Aorta (tissue), 5 donors: ENCODE results near the gene PLPP1. TPM values are rescaled to one million over a fixed set of nuclear protein-coding genes. Genes with fewer than 3 reads are reported as not detected.

Experiments used
- ATAC-seq: fragments of 200-7000 bp; cut with Tn5 transposase; one replicate; pipeline ENCODE4 v1.9.1; 2022; ENCODE audit warnings: moderate library complexity; ENCODE audit not compliant: low FRiP score
- DNase-seq, 2 donors: peaks; one replicate each; pipeline ENCODE4 v3.0.0-alpha.2; 2020
- H3K27ac ChIP-seq, 2 donors: one replicate each; pipeline ENCODE4 v1.5.1; 2013; ENCODE audit warnings: low read length in 2 of 2, mild to moderate bottlenecking in 2 of 2, moderate library complexity in 2 of 2, control low read depth in 1 of 2, inconsistent platforms in 1 of 2, low read depth in 1 of 2
- H3K27me3 ChIP-seq, 2 donors: one replicate each; pipeline ENCODE4 v1.6.1; 2013; ENCODE audit warnings: control low read depth in 1 of 2, low read length in 1 of 2, mild to moderate bottlenecking in 1 of 2, moderate library complexity in 1 of 2; ENCODE audit not compliant: insufficient read depth in 2 of 2, control insufficient read depth in 1 of 2
- H3K36me3 ChIP-seq, 2 donors: one replicate each; pipeline ENCODE4 v1.6.1; 2013; ENCODE audit warnings: control low read depth in 1 of 2, low read length in 1 of 2, mild to moderate bottlenecking in 1 of 2; ENCODE audit not compliant: insufficient read depth in 2 of 2, control insufficient read depth in 1 of 2
- H3K4me1 ChIP-seq, 2 donors: one replicate each; pipeline ENCODE4 v1.6.1; 2013; ENCODE audit warnings: low read length in 2 of 2, control low read depth in 1 of 2, mild to moderate bottlenecking in 1 of 2, moderate library complexity in 1 of 2; ENCODE audit not compliant: insufficient read depth in 2 of 2, control insufficient read depth in 1 of 2
- H3K4me3 ChIP-seq, 2 donors: one replicate each; pipeline ENCODE4 v1.5.1; 2013; ENCODE audit warnings: low read length in 2 of 2, control low read depth in 1 of 2, mild to moderate bottlenecking in 1 of 2
- H3K9me3 ChIP-seq: one replicate; pipeline ENCODE4 v1.6.1; 2013; ENCODE audit warnings: mild to moderate bottlenecking, low read length; ENCODE audit not compliant: control insufficient read depth
- WGBS, 2 donors: extraction: QIAGEN DNeasy Blood & Tissue Kit; methylation state at CpG; one replicate each; pipeline ENCODE4 v1.1.7; 2013; 5-methylcytosine and 5-hydroxymethylcytosine counted together
- intact Hi-C, 2 donors: fragments of 100-400 bp; cut with DNase I; formaldehyde crosslinking; loops; one replicate each; pipeline versions ENCODE4 v1.14.2 to v1.15.0; 2022
- long read RNA-seq, 2 donors: library from polyadenylated mRNA; unstranded; transcript quantifications; one replicate each; pipeline ENCODE4 v2.0.0, GENCODE V29; 2020 to 2021
- polyA plus RNA-seq, 2 donors: library from polyadenylated mRNA; stranded (reverse); fragments of 200-250 nt; gene quantifications; one replicate each; pipeline ENCODE4 v1.2.3, GENCODE V29; 2013
- total RNA-seq, 2 donors: library from RNA; stranded (reverse); fragmentation: NEBNext Ultra II Directional; extraction: Animal tissue kit (Norgen Biotek cat#: 25700); gene quantifications; one replicate each; pipeline ENCODE4 v1.2.1, GENCODE V29; 2021
- donor health status: healthy with polysubstance abuse.
- donor health status: Bipolar disorder and iron deficiency.
- donor health status: DM: no; HTN: no; CAD: no.
- donor health status: DM: no; HTN: no; CAD: no.
- donor health status: DM: yes; HTN: yes; CAD: no.

PLPP1 gene
- total RNA-seq (100 to 1,000 TPM; 127 to 214 TPM), polyA plus RNA-seq (100 to 1,000 TPM; 104 to 535 TPM)
- long read RNA-seq, donor 1, transcript PLPP1-202 (6 exons, 1,597 nt), result major isoform, 1,738 of 2,042 reads
- long read RNA-seq, donor 1, transcript PLPP1-201 (6 exons, 1,550 nt), result minor isoform, 109 of 2,042 reads
- long read RNA-seq, donor 1, transcript PLPP1-203 (2 exons, 485 nt), result minor isoform, 6 of 2,042 reads
- long read RNA-seq, donor 1, partial matches to known transcripts, result 21 of 2,042 reads
- long read RNA-seq, donor 1, other reads (novel, unspliced or antisense), result 167 of 2,042 reads
- long read RNA-seq, donor 2, transcript PLPP1-202 (6 exons, 1,597 nt), result major isoform, 137 of 177 reads
- long read RNA-seq, donor 2, transcript PLPP1-201 (6 exons, 1,550 nt), result minor isoform, 9 of 177 reads
- long read RNA-seq, donor 2, partial matches to known transcripts, result 6 of 177 reads
- long read RNA-seq, donor 2, other reads (novel, unspliced or antisense), result 25 of 177 reads

DNA sequence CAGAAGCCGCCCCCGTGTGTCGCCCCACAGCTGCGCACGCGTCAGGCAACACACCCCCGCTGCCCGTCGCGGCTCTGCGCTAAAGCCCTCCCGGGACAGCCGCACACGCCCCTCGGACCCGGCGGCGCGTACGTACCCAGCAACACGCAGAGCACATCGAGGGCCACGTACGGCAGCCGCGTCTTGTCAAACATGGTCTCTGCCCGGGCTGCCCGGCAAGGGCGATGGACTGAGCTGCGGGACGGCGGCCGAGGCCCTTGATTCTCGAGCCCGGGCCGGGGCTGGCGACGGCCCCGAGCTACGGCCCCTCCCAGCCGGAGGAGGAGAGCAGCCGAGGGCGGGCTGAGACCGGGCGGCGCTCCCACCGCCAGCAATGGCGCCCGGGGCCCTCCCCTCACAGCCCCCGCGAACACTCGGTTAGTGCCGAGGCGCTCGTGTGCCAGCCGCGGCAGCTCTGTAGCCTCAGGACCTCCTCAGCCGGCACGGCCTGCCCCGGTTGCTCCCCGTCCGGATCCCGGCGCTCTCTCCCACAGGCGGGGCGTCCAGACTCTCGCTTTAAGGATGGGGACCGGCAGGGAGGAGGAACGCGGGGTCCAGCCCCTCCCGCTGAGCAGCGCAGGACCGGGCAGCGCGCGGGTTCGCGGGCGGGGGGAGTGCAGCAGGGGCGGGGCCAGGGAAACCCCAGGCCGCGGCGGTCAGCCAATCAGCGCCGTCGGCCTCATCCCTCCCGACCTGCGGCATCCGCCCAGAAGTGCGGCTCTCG lies at the start of gene PLPP1:
PLPP1 (minus strand) TSS at position 529 of the 763 bp plus-strand sequence; CDS start at position 194, 335 bp downstream.
- 0 to 1% methylated on average over 77 to 91 of the region's 91 CpGs for WGBS, 2 donors
- peak; percentile 94 to 98 for DNase-seq
- Histone ChIP-seq H3K4me3 (peak within 1 kb of the TSS; percentile 68 to 82), H3K27me3 (no peaks in the 10 kb centered on the region), H3K27ac (peak within 1 kb of the TSS; percentile 53 to 93), H3K36me3 (peaks cover 0 to 2% of the 10 kb centered on the region in 2 donors), H3K9me3 (no peaks in the 10 kb centered on the region), H3K4me1 (no peaks in the 10 kb centered on the region)
- intact Hi-C loops, result loop anchor here (2.0 to 10.0 kb wide), 5 partner anchors 66 to 190 kb away; no protein-coding TSS in a partner anchor
- peak; percentile 98 for ATAC-seq

DNA sequence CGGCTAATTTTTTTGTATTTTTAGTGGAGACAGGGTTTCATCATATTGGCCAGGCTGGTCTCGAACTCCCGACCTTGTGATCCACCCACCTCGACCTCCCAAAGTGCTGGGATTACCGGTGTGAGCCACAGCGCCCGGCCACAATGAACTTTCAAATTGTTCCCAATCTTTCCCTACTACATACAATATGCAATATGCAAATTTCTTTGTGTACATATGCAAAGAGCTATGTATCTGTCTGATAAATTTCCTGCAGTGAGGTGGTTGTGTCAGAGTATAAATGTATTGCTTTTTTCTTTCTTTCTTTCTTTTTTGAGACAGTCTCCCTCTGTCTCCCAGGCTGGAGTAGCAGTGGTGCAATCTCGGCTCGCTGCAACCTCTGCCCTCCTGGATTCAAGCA lies 48.8 kb upstream of the PLPP1 start:
- ATAC-seq (no peak), DNase-seq (no peak)
- Histone ChIP-seq H3K9me3 (no peaks in the 10 kb centered on the region), H3K27me3 (no peaks in the 10 kb centered on the region), H3K36me3 (no peaks in the 10 kb centered on the region), H3K4me1 (peaks cover 5 to 6% of the 10 kb centered on the region in 2 donors), H3K27ac (no peak overlapping the region), H3K4me3 (no peak overlapping the region)
- WGBS, 2 donors, result 88 to 96% methylated on average over 9 of the region's 9 CpGs
- intact Hi-C loops, result no loop called here

DNA sequence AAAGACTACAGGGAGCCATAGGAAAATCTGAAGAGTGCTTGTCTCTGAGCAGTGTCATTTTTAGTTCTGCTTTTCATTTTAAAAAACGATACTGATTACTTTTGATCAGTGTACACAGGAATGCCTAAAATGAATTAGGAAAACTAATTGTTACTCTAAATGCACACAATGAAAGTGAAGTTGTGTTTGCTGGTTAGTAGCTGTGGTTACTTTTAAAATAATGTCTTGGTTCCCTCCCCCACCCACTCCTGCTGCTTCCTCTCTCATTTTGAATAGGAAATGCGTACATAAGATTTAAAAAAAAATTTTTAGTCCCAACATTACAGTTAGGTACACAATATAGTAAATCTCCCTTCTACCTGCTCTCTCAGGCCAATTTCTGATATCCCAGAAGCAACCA lies 47.5 kb upstream of the PLPP1 start:
- H3K27me3 ChIP-seq, result no peaks in the 10 kb centered on the region
- peaks cover 5 to 6% of the 10 kb centered on the region in 2 donors for H3K4me1 ChIP-seq
- no peak overlapping the region for H3K4me3 ChIP-seq
- H3K36me3 ChIP-seq, result no peaks in the 10 kb centered on the region
- DNase-seq (no peak), ATAC-seq (no peak)
- no peaks in the 10 kb centered on the region for H3K9me3 ChIP-seq
- 73 to 76% methylated on average over 2 of the region's 2 CpGs for WGBS, 2 donors
- no peak overlapping the region for H3K27ac ChIP-seq
- intact Hi-C loops, result no loop called here

DNA sequence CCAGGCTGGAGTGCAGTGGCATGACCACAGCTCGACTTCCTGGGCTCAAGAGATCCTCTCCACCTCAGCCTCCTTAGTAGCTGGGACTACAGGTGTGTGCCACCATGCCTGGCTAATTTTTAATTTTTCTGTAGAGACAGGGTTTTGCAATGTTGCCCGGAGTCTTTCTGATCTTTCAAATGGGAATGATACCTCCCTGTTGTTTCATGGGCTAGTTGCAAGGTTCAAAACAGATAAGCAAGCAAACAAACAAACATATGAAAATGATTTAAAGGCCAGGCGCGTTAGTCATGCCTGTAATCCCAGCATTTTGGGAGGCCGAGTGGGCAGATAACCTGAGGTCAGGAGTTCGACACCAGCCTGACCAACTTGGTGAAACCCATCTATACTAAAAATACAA lies 45.3 kb upstream of the PLPP1 start:
- 93 to 95% methylated on average over 6 of the region's 6 CpGs for WGBS, 2 donors
- intact Hi-C loops, result no loop called here
- Histone ChIP-seq H3K27ac (no peak overlapping the region), H3K36me3 (no peaks in the 10 kb centered on the region), H3K4me3 (no peak overlapping the region), H3K4me1 (peaks cover 3 to 6% of the 10 kb centered on the region in 2 donors), H3K27me3 (no peaks in the 10 kb centered on the region), H3K9me3 (no peaks in the 10 kb centered on the region)
- ATAC-seq (no peak), DNase-seq (no peak)

DNA sequence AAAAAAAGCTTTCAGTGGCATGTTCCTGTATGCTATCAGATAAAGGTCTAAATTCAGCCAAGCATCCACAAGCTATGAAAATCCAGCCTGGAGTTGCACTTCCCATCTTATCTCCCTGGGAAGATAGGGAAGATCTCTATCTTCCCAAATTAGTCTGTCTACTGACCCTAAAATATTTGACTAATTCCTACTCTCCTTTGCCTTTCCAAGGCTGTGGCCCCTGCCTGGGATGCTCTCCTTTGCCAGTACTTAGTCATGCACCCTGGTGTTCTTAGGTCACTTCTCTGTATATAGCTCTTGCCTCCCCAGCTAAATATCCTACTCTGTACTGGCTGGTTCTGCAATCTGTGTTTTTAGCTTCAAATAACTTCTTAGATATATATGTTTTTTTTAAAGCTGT lies 44.0 kb upstream of the PLPP1 start:
- peaks cover 2 to 6% of the 10 kb centered on the region in 2 donors for H3K4me1 ChIP-seq
- intact Hi-C loops, result no loop called here

DNA sequence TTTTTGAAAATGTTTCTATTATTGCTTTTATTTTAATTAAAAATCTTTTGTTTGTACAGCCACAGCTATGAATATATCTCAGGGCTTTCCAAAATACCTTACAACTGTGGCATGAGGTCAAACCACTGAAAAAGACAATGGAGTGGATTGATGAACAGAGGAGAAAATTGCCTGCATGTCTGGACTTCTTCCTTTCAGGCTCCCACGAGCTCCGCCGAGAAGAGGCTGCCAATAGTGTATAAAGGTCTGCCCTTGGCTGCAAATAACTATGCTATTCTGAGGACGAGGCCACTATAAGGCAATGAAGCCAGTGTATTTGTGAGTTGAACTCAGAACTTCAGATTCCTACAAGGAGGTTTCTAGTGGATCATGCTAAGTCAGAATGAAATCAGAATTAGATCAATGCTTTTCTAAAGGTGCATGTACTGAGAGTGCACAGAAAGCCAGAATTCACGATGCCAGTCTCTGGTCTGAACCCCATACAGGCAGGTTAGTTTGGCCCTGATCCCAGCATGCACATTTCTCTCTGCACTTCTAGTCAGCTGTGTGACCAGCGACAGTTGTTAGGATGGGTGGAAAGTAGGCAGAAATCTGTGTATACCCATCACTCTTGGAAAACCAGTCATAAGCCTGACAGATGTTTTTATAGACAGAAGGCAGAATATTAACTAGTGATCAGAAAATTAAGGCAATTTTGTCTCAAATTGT lies 42.7 kb upstream of the PLPP1 start:
- ATAC-seq, result peak; percentile 87
- 12 to 13% methylated on average over 6 of the region's 6 CpGs for WGBS, 2 donors

More for the DNA sequence above, 44.0 kb upstream of the PLPP1 start:
- no peak for DNase-seq
- Histone ChIP-seq H3K36me3 (no peaks in the 10 kb centered on the region), H3K27me3 (no peaks in the 10 kb centered on the region), H3K9me3 (no peaks in the 10 kb centered on the region), H3K4me3 (no peak overlapping the region), H3K27ac (peak overlapping the region in 1 of 2 donors; percentile 14)
- peak; percentile 75 for ATAC-seq

DNA sequence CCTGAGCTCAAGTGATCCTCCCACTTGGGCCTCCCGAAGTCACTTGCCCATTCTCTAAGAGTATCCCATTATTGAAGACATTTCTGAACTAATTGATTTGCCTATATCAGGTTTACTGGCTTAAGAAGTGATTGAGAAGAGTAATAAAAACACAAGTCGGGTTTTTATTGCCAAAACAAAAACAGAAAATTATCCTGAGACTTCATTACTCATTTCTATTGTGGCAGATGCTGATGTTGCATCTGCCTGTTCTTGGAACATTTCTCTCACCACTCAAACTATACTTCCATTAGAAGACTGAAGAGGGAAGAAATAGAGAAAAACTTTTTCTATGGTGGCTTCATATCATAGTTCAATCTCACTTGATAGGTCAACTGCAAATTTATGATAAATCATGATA lies 41.9 kb upstream of the PLPP1 start:
- H3K27ac ChIP-seq, result no peak overlapping the region
- ATAC-seq (no peak), DNase-seq (no peak)
- peaks cover 2 to 6% of the 10 kb centered on the region in 2 donors for H3K4me1 ChIP-seq
- WGBS, 2 donors, result 61 to 63% methylated on average over 2 of the region's 2 CpGs
- no peak overlapping the region for H3K4me3 ChIP-seq
- intact Hi-C loops, result no loop called here
- no peaks in the 10 kb centered on the region for H3K36me3 ChIP-seq
- no peaks in the 10 kb centered on the region for H3K27me3 ChIP-seq
- H3K9me3 ChIP-seq, result no peaks in the 10 kb centered on the region

More for the DNA sequence above, 42.7 kb upstream of the PLPP1 start:
- Histone ChIP-seq H3K9me3 (no peaks in the 10 kb centered on the region), H3K4me1 (peaks cover 2 to 6% of the 10 kb centered on the region in 2 donors), H3K36me3 (no peaks in the 10 kb centered on the region), H3K27me3 (no peaks in the 10 kb centered on the region), H3K27ac (peak overlapping the region; percentile 28 to 88), H3K4me3 (no peak overlapping the region)
- intact Hi-C loops, result no loop called here
- peak in 1 of 2 donors; percentile 65 for DNase-seq

DNA sequence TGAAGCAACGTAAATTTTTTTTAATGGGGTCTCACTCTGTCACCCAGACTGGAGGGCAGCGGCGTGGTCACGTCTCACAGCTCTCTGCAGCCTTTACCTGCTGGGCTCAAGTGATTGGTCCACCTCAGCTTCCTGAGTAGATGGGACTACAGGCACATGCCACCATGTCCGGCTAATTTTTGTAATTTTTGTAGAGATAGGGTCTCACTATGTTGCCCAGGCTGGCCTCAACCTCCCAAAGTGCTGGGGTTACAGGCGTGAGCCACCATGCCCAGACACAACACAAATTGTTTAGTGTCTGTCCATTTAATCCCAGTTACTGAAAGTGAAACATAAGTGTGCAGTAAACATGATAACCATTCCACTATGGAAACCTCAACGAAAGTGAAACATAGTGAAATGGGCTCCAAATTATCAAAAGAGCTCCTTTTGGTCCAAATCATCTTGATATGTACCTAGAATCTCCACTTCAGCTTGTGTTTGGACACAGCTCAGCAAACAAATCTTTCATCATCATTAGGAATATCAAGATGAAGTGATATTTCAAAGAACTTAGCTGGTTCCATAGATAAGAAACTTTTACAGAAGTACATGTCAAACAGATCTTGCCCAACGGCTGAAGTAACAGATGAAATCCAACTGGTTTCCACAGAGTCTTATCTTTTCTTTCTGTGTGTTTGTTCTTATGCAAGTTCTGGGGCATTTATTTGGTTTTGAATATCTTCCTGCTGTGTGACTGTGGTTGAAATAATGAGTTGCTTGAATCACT lies 41.2 kb upstream of the PLPP1 start:
- intact Hi-C loops, result no loop called here
- H3K4me3 ChIP-seq, result no peak overlapping the region
- DNase-seq (no peak), ATAC-seq (peak; percentile 60)
- H3K27me3 ChIP-seq, result no peaks in the 10 kb centered on the region
- peaks cover 2 to 6% of the 10 kb centered on the region in 2 donors for H3K4me1 ChIP-seq
- no peaks in the 10 kb centered on the region for H3K36me3 ChIP-seq
- no peak overlapping the region for H3K27ac ChIP-seq
- no peaks in the 10 kb centered on the region for H3K9me3 ChIP-seq
- 84 to 88% methylated on average over 8 of the region's 8 CpGs for WGBS, 2 donors
